ENCODE measurements around the gene PCNX1.
"Not testable (repeated sequence)": the region's sequence is repeated elsewhere in the genome, so short reads cannot be mapped to it uniquely, and the experiment has no call there.

The PCNX1 gene

GRCh38 chr14:70907176-70907995, at the start of gene PCNX1:
TSS of gene PCNX1 (plus strand) at chr14:70907459. CDS start at chr14:70907851, 392 bp downstream.
- DNase-seq (ENCODE audit: low spot score): peak; percentile 90

DNA sequence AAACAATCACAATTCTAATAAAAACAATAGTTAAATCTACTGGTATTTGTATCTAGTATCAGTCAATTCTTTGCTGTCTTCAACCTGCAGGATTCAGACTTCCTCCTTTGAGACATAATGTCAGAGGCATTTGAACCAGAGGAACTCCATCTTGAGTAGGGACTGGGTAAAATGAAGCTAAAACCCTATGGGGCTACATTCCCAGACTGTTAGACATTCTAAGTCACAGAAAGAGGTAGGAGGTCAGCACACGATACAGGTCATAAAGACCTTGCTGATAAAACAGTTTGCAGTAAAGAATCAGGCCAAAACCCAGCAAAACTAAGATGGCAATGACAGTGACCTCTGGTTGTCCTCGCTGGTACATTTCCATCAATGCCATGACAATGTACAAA, 49.8 kb upstream of the PCNX1 start:
- no peak for DNase-seq (ENCODE audit: low spot score)

DNA sequence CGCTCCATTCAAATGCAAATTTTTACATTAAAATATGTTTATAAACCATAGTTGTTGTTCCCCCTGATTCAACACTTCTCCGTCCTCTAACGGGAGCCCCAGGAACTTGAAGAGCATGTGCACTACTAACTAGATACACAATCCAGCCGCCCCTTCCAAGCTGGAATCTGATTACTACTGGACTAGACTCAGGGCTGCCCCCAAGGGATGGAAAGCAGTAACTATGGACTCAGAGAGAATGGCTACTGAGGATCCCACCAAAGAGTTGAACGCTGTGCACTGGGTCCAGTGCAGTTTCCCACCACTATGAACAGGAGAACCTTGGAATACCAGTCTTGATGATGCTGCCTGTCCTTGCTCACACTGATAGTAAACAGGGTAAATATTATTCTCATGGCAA, 48.6 kb upstream of the PCNX1 start:
- no peak for DNase-seq (ENCODE audit: low spot score)

DNA sequence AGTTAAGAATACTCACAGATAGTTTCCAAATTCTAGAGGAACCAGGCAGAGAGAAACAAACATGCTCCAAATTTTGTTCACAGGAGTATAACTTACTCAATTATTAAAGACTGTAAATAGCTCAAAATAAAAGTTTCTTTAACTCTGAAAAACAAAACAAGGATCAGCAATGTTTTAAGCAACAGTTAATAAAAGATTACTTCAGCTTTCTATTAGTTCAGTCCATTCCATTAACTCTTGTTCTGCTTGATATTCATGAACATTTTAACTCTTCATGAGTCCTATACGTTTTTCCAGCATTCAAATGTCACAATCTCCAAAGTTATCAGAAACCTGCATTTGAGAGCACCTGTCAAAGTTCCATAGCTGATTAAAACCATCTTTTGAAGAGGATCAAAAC, 40.3 kb upstream of the PCNX1 start:
- DNase-seq (ENCODE audit: low spot score): not testable (repeated sequence)

DNA sequence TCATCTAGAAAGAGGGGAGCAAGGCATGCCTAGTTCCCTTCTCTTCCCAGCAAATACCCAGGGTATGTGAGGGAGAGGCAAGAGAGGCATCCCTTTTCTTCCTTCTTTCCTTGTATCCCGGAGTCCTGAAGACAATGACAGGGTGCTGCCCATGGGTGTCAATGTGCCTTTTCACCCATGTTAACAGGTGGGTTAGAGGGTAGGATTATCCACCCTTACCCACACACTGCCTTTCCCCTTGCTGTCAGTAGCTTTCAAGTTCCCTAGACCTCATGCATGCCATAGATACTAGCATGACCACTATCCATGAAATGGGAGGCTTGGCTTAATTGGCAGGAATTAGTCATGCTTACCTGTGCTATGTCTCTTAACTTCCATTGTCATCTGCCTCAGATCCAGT, 36.3 kb upstream of the PCNX1 start:
- DNase-seq (ENCODE audit: low spot score): no peak

- no peak for DNase-seq (ENCODE audit: low spot score)
Observed at GRCh38 chr14:70871863-70872677, 35.2 kb upstream of the PCNX1 start.

DNA sequence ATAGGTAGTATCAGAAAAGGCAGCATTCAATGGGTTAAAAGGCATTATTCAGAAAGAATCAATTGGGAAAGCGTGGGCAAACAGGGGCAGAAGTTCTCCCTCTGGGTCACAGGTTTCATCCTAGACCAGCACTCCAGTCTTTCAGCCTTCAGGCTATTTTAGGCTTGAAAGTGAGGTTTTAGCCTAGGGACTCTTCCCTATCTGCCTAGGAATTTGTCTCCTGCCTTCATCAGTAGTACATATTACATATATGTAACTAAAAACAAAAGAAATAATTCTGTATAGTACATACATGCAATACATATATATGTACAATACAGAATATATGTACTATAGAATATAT, 34.6 kb upstream of the PCNX1 start:
- no peak for DNase-seq (ENCODE audit: low spot score)

GRCh38 chr14:70873627-70874026, 33.6 kb upstream of the PCNX1 start:
- DNase-seq (ENCODE audit: low spot score): no peak

GRCh38 chr14:70875811-70876460, 31.3 kb upstream of the PCNX1 start:
- not testable (repeated sequence) for DNase-seq (ENCODE audit: low spot score)

DNA sequence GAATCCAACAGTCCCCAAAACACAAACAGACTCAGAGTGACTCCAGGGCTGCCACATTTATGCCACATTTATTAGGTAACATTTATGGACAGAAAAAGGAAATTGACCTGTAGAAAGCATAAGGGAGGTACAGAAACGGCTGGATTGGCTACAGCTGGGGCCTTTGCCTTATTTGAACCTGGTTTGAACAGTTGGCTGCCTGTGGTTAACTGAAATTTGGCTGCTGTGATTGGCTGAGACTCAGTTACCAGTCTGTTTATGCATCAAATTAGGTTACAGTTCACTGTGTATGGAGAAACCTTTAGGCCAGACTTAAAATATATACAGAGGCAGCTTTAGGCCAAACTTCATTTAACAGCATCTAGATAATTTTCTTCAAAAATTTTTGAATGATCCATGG, 27.8 kb upstream of the PCNX1 start:
- DNase-seq (ENCODE audit: low spot score): no peak

DNA sequence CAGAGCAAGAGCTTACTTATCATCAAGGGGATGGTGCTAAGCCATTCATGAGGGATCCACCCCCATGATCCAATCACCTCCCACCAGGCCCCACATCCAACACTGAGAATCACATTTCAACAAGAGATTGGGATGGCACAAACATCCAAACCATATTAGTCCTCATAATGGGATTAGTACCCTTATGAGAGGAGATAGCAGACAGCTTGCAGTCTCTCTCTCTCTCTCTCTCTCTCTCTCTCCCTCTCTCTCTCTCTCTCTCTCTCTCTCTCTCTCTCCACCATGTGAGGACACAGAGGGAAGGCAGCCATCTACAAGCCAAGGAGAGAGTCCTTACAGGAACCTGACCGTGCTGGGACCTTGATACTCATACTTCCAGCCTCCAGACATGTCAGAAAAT, 26.4 kb upstream of the PCNX1 start:
- DNase-seq (ENCODE audit: low spot score): not testable (repeated sequence)

- no peak for DNase-seq (ENCODE audit: low spot score)
Observed at GRCh38 chr14:70881549-70882177, 25.6 kb upstream of the PCNX1 start.

DNA sequence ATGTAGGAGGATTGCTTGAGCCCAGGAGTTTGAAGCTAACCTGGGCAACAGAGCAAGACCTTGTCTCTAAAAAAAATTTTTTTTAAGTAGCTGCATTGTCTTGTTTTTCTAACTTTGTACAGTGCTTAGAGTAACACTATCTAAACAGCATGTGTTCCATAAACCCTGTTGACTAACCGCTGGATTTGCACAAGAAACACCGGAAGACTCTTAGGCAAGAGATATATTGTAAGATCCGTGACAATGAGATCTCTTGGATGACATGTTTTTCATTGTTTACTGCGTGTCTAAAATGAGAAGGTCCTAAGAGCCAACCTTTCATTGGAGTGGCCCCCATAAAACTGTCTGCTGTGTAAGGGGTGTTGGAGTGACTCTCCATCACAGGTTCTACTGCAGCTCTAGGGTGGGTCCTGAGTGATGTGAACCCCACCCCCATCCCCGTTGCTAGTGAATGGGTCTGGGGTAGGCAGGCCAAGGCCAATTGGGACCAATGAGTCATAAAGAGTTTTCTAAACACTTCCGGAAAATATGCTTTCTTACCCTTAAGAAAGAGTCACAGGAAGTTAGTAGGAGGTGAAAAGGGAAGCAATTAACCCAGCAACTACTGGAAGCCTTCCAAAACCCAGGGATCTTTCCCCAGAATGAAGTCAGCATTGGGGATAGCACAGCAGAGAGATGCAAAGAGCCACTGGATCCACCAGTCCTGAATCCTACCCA, 24.3 kb upstream of the PCNX1 start:
- peak; percentile 18 for DNase-seq (ENCODE audit: low spot score)

DNA sequence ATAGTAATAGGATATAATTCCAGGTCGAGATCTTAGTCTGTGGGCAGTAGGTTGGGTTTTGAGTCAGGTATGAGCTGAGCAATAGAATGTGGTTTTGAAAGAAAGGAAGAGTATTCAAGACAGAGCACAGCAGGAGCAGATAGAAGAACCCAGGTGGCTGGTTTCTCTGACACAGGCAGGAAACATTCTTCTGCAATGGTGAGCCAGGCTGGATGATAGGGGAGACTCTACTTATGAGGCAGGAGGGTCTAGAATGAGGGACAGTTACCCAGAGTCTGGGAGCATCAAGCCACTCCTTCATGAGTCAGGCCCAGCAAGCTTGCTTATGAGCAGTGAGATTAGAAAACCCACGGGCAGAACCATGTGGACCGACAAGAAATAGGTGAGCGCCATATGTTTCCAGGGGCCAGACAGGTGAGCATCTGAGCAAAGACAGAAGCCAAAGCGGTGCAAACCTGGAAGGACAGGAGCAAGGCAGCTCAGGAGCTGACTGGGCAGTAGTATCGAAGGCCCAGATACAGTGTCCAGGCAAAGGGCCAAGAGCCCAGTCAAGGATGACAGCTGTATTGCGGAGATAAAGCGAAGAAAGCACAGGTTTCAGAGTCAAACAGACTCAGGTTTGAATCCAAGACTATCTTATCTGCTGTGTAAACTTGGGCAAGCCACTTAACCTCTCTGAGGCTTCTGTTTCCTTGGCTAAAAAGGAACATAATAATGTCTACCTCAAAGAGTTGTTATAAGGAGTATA, 22.5 kb upstream of the PCNX1 start:
- DNase-seq (ENCODE audit: low spot score): no peak

- DNase-seq (ENCODE audit: low spot score): no peak
Observed at GRCh38 chr14:70885343-70886022, 21.8 kb upstream of the PCNX1 start.

DNA sequence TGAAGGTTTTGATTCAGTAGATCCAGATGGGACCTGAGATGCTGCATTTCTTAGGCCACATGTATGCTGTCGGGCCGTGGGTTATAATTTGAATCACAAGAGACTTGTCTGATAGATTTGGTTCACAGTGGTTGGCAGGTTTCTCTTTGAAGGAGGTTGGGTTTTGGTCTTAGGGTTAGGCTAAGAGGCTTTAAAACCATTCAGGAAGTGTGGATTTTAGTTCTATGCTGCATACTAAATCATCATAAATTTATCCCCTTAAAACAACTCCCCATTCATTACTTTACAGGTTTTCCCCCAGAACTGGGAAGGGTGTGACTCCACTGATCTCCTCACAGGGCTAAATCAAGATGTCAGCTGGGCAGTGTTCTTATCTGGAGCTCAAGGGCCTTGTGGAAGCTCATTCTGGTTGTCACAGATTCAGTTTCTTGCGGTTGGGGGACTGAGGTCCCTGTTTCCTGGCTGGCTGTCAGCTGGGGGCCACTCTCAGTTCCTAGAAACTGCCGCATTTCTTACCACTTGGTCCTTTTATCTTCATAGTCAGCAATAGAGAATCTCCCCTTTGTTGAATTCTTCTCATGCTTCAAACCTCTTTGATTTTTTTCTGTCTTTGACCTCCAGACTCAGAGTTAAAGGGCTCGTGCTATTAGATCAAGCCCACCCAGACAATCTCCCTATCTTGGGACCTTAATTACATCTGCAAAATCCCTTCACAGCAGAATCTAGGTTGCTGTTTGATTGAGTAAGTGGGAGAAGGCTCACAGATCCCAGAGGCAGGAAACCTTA, 20.6 kb upstream of the PCNX1 start:
- peak; percentile 59 for DNase-seq (ENCODE audit: low spot score)

DNA sequence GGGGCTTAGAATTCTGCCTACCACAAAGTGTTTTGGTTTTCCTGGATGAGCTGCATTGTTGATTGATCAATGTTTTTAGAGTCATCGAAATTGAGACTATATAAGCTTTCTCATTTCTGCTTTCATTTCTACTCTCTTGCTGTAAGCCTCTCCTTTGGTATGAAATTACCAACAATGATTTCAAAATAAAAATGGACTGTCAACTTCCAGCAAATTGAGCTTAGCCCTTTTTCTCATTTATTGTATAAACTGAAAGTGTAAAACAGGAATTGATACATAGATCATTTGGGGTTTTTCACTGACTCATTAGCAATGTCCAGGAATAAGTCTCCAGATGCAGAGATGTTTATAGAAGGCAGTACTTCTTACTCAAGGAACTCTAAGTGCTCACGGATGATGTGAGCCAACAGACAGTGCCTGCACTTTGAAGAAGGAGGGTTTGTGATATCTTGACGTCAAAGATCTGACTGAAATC, 20.0 kb upstream of the PCNX1 start:
- no peak for DNase-seq (ENCODE audit: low spot score)

- DNase-seq (ENCODE audit: low spot score): no peak
Observed at GRCh38 chr14:70887737-70888499, 19.3 kb upstream of the PCNX1 start.
